Neural cell (in vitro differentiated cells): ENCODE results near the gene TJP1. TPM values are rescaled to one million over a fixed set of nuclear protein-coding genes. Genes with fewer than 3 reads are reported as not detected.

ENCODE experiments used
- H2AFZ ChIP-seq: fragments of 200-600, 300-800 bp; sonication (generic), shearing (Covaris generic); 2 replicates; pipeline ENCODE4 v1.6.0; 2014; ENCODE audit warnings: low read depth, mild to moderate bottlenecking, antibody characterized with exemption, low read length, moderate library complexity
- H3F3A ChIP-seq: fragments of 200-600 bp; shearing (Covaris generic); 2 replicates; pipeline ENCODE4 v1.6.1; 2016; ENCODE audit warnings: mild to moderate bottlenecking, moderate library complexity, mixed read lengths, antibody characterized with exemption, low read length; ENCODE audit not compliant: insufficient read depth, poor library complexity, severe bottlenecking
- H3K27ac ChIP-seq: fragments of 200-600, 300-800 bp; sonication (generic), shearing (Covaris generic); 2 replicates; pipeline ENCODE4 v1.5.1; 2014; ENCODE audit warnings: mild to moderate bottlenecking, low read length, moderate library complexity
- H3K27me3 ChIP-seq: fragments of 300-800, 200-600 bp; sonication (generic), shearing (Covaris generic); 2 replicates; pipeline ENCODE4 v1.6.0; 2014; ENCODE audit warnings: mild to moderate bottlenecking, low read depth, low read length, moderate library complexity; ENCODE audit not compliant: insufficient read depth
- H3K36me3 ChIP-seq: fragments of 300-800, 200-600 bp; sonication (generic), shearing (Covaris generic); 2 replicates; pipeline ENCODE4 v1.5.1; 2014; ENCODE audit warnings: mild to moderate bottlenecking, antibody characterized with exemption, low read length, moderate library complexity; ENCODE audit not compliant: insufficient read depth
- H3K4me2 ChIP-seq: fragments of 300-800, 200-600 bp; sonication (generic), shearing (Covaris generic); 2 replicates; pipeline ENCODE4 v1.6.0; 2014; ENCODE audit warnings: mild to moderate bottlenecking, low read length
- H3K4me3 ChIP-seq: fragments of 300-800, 200-600 bp; sonication (generic), shearing (Covaris generic); 2 replicates; pipeline ENCODE4 v1.5.1; 2014; ENCODE audit warnings: mild to moderate bottlenecking, low read length, moderate library complexity
- H3K79me2 ChIP-seq: fragments of 200-600 bp; shearing (Covaris generic); replicated peaks from 2 replicates; pipeline ENCODE4 v1.6.0; 2014; ENCODE audit warnings: mild to moderate bottlenecking, low read length, moderate library complexity; ENCODE audit not compliant: insufficient read depth
- H3K9ac ChIP-seq: fragments of 300-800, 200-600 bp; sonication (generic), shearing (Covaris generic); 2 replicates; pipeline ENCODE4 v1.6.1; 2016; ENCODE audit warnings: mild to moderate bottlenecking, low read length, mixed read lengths
- H3K9me2 ChIP-seq: fragments of 200-600 bp; shearing (Covaris generic); 2 replicates; pipeline ENCODE4 v1.6.1; 2016; ENCODE audit warnings: mild to moderate bottlenecking, low read length, mixed read lengths; ENCODE audit not compliant: insufficient read depth
- H3K9me3 ChIP-seq: fragments of 200-600, 300-800 bp; sonication (generic), shearing (Covaris generic); 2 replicates; pipeline ENCODE4 v1.6.1; 2016; ENCODE audit warnings: mild to moderate bottlenecking, mixed run types, low read length, moderate library complexity, mixed read lengths
- H4K20me1 ChIP-seq: fragments of 200-600 bp; shearing (Covaris generic); 2 replicates; pipeline ENCODE4 v1.6.1; 2016; ENCODE audit warnings: mild to moderate bottlenecking, mixed run types; ENCODE audit not compliant: insufficient read depth
- CTCF ChIP-seq: fragments of 450-650 bp; IDR thresholded peaks from 2 replicates; pipeline ENCODE4 v1.5.1; 2014; ENCODE audit warnings: antibody characterized with exemption, mild to moderate bottlenecking, moderate library complexity; ENCODE audit not compliant: poor library complexity, severe bottlenecking
- EP300 ChIP-seq: fragments of 450-650 bp; conservative IDR thresholded peaks from 2 replicates; pipeline ENCODE4 v1.6.1; 2014; ENCODE audit warnings: antibody characterized with exemption, mild to moderate bottlenecking, moderate library complexity; ENCODE audit not compliant: poor library complexity, severe bottlenecking
- MXI1 ChIP-seq: fragments of 450-650 bp; conservative IDR thresholded peaks from 2 replicates; pipeline ENCODE4 v1.6.1; 2014; ENCODE audit warnings: antibody characterized with exemption, mild to moderate bottlenecking; ENCODE audit not compliant: poor library complexity, severe bottlenecking
- POLR2AphosphoS5 ChIP-seq: IDR thresholded peaks from 2 replicates; pipeline ENCODE4 v1.6.1; 2012
- RAD21 ChIP-seq: fragments of 450-650 bp; conservative IDR thresholded peaks from 2 replicates; pipeline ENCODE4 v1.6.1; 2014; ENCODE audit warnings: antibody characterized with exemption, mild to moderate bottlenecking, moderate library complexity
- REST ChIP-seq: IDR thresholded peaks from 2 replicates; pipeline ENCODE4 v1.6.1; 2012; ENCODE audit warnings: borderline replicate concordance
- SMC3 ChIP-seq: fragments of 450-650 bp; conservative IDR thresholded peaks from 2 replicates; pipeline ENCODE4 v1.6.1; 2014; ENCODE audit warnings: antibody characterized with exemption, mild to moderate bottlenecking, moderate library complexity; ENCODE audit not compliant: poor library complexity
- TAF1 ChIP-seq: IDR thresholded peaks from 2 replicates; pipeline ENCODE4 v1.6.1; 2012; ENCODE audit warnings: low read depth
- polyA plus RNA-seq: library from polyadenylated mRNA; depleted of rRNA; stranded (reverse); fragments of >200 nt; gene quantifications from 2 replicates; pipeline ENCODE4 v1.2.3, GENCODE V29; 2014

Gene TJP1
- polyA plus RNA-seq, 1 donor from 2014 or later: 6.2 TPM

- H3K9me2 ChIP-seq: no peaks in the 10 kb centered on the region
- H3K79me2 ChIP-seq: no peaks in the 10 kb centered on the region
- no peak overlapping the region for H3K27ac ChIP-seq
- H3F3A ChIP-seq: no peaks in the 10 kb centered on the region
- no peak overlapping the region for H3K4me3 ChIP-seq
- peaks cover 7% of the 10 kb centered on the region for H3K9me3 ChIP-seq
- no peak overlapping the region for H2AFZ ChIP-seq
- no peaks in the 10 kb centered on the region for H3K27me3 ChIP-seq
- no peaks in the 10 kb centered on the region for H3K36me3 ChIP-seq
- H3K4me2 ChIP-seq: no peak overlapping the region
- H4K20me1 ChIP-seq: no peaks in the 10 kb centered on the region
- TF ChIP-seq REST (no peak), RAD21 (no peak), CTCF (no peak), EP300 (no peak), SMC3 (no peak), MXI1 (no peak), POLR2AphosphoS5 (no peak), TAF1 (no peak)
- no peak overlapping the region for H3K9ac ChIP-seq
These were observed 98.2 kb downstream of the TJP1 start for GRCh38 chr15:29724026-29724425.

- H3K27me3 ChIP-seq: no peaks in the 10 kb centered on the region
- no peak overlapping the region for H3K4me3 ChIP-seq
- no peaks in the 10 kb centered on the region for H4K20me1 ChIP-seq
- H3F3A ChIP-seq: no peaks in the 10 kb centered on the region
- no peak overlapping the region for H3K9ac ChIP-seq
- H3K4me2 ChIP-seq: no peak overlapping the region
- no peaks in the 10 kb centered on the region for H3K9me2 ChIP-seq
- no peak overlapping the region for H2AFZ ChIP-seq
- TF ChIP-seq REST (no peak), TAF1 (no peak), POLR2AphosphoS5 (no peak), MXI1 (no peak), SMC3 (no peak), EP300 (no peak), RAD21 (no peak), CTCF (no peak)
- no peak overlapping the region for H3K27ac ChIP-seq
- peaks cover 11% of the 10 kb centered on the region for H3K36me3 ChIP-seq
- no peaks in the 10 kb centered on the region for H3K79me2 ChIP-seq
- no peaks in the 10 kb centered on the region for H3K9me3 ChIP-seq
These were observed 108.5 kb downstream of the TJP1 start for GRCh38 chr15:29713784-29714183.
